ENCODE data around the gene MATN4. TPM values are rescaled to one million over a fixed set of nuclear protein-coding genes. Genes with fewer than 3 reads are reported as not detected.

MATN4 gene
- total RNA-seq, 1 donor from 2014 or later, result 0.29 TPM

- DNase-seq (no peak), ATAC-seq (no peak)
- no peak overlapping the region for H3K4me3 ChIP-seq
- H3K27ac ChIP-seq, result no peak overlapping the region
- H3K9me3 ChIP-seq, result no peaks in the 10 kb centered on the region
- intact Hi-C loops (cut with DNase I), result no loop called here
- peaks cover 3% of the 10 kb centered on the region for H3K27me3 ChIP-seq
- H3K4me1 ChIP-seq, result peaks cover 10% of the 10 kb centered on the region
- no peak for TF ChIP-seq CTCF (IDR thresholded peaks at IDR 0.05)
- no peaks in the 10 kb centered on the region for H3K36me3 ChIP-seq
These were observed 13.4 kb downstream of the MATN4 start for GRCh38 chr20:45294659-45295058.

- Histone ChIP-seq H3K4me1 (peaks cover 10% of the 10 kb centered on the region), H3K27me3 (peaks cover 3% of the 10 kb centered on the region), H3K27ac (no peak overlapping the region), H3K4me3 (peak overlapping the region; percentile 55), H3K9me3 (no peaks in the 10 kb centered on the region), H3K36me3 (no peaks in the 10 kb centered on the region)
- ATAC-seq (no peak), DNase-seq (no peak)
- intact Hi-C loops (cut with DNase I), result no loop called here
- no peak for TF ChIP-seq CTCF (IDR thresholded peaks at IDR 0.05)
These were observed 14.1 kb downstream of the MATN4 start for GRCh38 chr20:45294003-45294368.

- intact Hi-C loops (cut with DNase I), result no loop called here
- Histone ChIP-seq H3K4me3 (peak overlapping the region; percentile 55), H3K27ac (peak overlapping the region; percentile 65), H3K36me3 (no peaks in the 10 kb centered on the region), H3K4me1 (peaks cover 10% of the 10 kb centered on the region), H3K9me3 (no peaks in the 10 kb centered on the region), H3K27me3 (peaks cover 3% of the 10 kb centered on the region)
- ATAC-seq (peak; percentile 95), DNase-seq (peak; percentile 95)
- peak; percentile 97 for TF ChIP-seq CTCF (IDR thresholded peaks at IDR 0.05)
These were observed 14.8 kb downstream of the MATN4 start for GRCh38 chr20:45293041-45294002.

- Histone ChIP-seq H3K36me3 (no peaks in the 10 kb centered on the region), H3K4me1 (peaks cover 10% of the 10 kb centered on the region), H3K9me3 (no peaks in the 10 kb centered on the region), H3K27me3 (peaks cover 3% of the 10 kb centered on the region), H3K27ac (no peak overlapping the region), H3K4me3 (no peak overlapping the region)
- no peak for ATAC-seq
- DNase-seq, result no peak
- intact Hi-C loops (cut with DNase I), result no loop called here
- no peak for TF ChIP-seq CTCF (IDR thresholded peaks at IDR 0.05)
These were observed 15.8 kb downstream of the MATN4 start for GRCh38 chr20:45292343-45292742.

- no peak for DNase-seq
- intact Hi-C loops (cut with DNase I), result no loop called here
- TF ChIP-seq CTCF (IDR thresholded peaks at IDR 0.05), result no peak
- no peak for ATAC-seq
- Histone ChIP-seq H3K9me3 (no peaks in the 10 kb centered on the region), H3K36me3 (no peaks in the 10 kb centered on the region), H3K27me3 (peaks cover 3% of the 10 kb centered on the region), H3K4me1 (peaks cover 10% of the 10 kb centered on the region), H3K27ac (no peak overlapping the region), H3K4me3 (no peak overlapping the region)
These were observed 16.6 kb downstream of the MATN4 start for GRCh38 chr20:45291526-45291925.

Measured in upper lobe of right lung (tissue), 1 donor.